IPS-11a (cell line): ENCODE results near the gene YWHAG.
"Not testable (repeated sequence)": the region's sequence is repeated elsewhere in the genome, so short reads cannot be mapped to it uniquely, and the experiment has no call there.

ENCODE experiments used
- H3K4me3 ChIP-seq: one replicate; pipeline ENCODE4 v1.5.1; 2013; ENCODE audit warnings: low read depth, low read length, control low read depth

YWHAG gene

GRCh38 chr7:76380623-76380966 is 21.8 kb upstream of the YWHAG start:
- H3K4me3 ChIP-seq = no peak overlapping the region

DNA sequence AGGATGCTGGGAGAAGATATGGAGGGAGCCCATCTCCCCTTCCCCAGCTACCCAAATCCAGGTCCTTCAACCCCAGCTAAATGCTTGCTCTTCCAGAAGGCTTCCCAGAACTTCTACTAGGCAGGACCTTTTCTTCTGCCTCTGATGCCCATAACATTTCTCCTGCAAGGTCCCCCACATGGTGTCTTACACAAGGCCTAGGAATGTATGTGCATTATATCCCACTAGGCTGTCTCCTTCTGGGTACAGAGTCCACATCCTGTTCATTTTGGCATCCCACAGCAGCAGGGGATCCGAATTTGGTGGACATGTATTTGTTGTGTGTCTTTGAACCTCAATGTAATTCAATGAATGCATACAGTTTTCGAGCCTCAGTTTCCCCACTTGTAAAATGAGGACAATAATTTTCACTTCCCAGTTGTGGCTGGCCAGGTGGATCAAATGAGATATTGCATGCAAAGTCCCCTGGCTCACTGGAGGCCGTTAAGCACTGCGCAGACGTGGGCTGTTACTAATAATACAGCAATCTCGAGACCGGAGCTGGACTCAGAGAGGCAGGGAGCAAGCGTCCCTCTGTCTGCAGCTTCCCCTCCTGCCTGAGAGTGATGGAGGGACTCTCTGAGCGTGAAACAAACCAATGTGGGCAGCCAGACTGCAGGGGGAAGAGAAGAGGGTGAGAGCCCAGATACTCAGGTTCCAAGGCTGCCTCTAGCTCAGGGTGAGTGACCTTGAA is 18.6 kb upstream of the YWHAG start:
- H3K4me3 ChIP-seq = no peak overlapping the region

GRCh38 chr7:76375251-76375650 is 16.5 kb upstream of the YWHAG start:
- H3K4me3 ChIP-seq = no peak overlapping the region

- no peak overlapping the region for H3K4me3 ChIP-seq
These were observed 14.4 kb upstream of the YWHAG start for GRCh38 chr7:76372984-76373833.

GRCh38 chr7:76371396-76371795 is 12.6 kb upstream of the YWHAG start:
- H3K4me3 ChIP-seq = no peak overlapping the region

GRCh38 chr7:76369018-76369417 is 10.2 kb upstream of the YWHAG start:
- no peak overlapping the region for H3K4me3 ChIP-seq

DNA sequence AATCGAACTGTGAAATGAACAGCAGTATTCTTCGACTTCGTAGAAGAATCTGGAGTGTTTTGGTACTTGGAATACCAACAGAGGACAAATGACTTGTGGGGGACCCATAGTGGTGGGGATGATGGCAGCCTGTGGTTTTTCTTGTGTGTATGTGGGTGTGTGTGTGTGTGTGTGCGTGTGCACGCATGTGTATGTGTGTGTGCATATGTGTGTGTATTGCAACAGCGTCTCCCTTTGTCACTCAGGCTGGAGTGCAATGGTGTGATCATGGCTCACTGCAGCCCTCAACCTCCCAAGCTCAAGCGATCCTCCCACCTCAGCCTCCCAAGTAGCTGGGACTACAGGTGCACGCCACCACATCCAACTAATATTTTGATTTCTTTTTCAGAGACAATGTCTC is 9.4 kb upstream of the YWHAG start:
- no peak overlapping the region for H3K4me3 ChIP-seq

DNA sequence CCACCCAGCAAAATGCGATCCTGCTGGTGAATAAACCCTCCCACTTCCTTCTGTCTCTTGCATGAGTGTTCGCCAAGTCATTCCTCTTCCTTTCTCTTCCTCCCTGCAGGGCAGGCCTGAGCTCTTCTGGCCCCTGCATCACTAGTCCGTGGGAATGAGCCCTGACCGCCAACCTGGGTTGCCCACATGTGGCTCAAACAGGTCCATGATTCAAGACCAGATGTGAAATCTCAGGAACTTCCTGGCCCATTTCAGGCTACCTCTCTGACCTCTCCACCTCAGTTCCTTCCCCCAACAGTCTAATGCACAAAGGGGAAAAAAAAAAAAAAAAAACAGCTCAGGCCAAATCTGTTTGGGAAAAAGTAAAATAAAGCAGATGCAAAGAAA is 5.4 kb upstream of the YWHAG start:
- H3K4me3 ChIP-seq = no peak overlapping the region

DNA sequence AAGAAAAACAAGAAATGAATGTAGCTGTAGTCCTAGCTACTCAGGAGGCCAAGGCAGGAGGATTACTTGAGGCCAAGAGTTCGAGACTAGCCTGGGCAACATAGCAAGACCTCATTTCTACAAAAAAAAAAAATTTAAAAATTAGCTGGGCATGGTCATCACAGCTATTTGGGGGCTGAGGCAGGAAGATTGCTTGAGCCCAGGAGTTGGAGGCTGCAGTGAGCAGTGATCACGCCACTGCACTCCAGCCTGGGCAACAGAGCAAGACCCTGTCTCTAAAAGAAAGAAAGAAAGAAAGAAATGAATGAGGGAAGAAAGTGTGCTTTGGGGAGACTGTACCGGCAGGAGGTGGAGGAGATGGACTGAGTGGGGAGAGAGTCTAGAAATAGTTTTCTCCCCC is 5.0 kb upstream of the YWHAG start:
- H3K4me3 ChIP-seq = not testable (repeated sequence)

- no peak overlapping the region for H3K4me3 ChIP-seq
These were observed 1.3 kb upstream of the YWHAG start for GRCh38 chr7:76359978-76360638.

DNA sequence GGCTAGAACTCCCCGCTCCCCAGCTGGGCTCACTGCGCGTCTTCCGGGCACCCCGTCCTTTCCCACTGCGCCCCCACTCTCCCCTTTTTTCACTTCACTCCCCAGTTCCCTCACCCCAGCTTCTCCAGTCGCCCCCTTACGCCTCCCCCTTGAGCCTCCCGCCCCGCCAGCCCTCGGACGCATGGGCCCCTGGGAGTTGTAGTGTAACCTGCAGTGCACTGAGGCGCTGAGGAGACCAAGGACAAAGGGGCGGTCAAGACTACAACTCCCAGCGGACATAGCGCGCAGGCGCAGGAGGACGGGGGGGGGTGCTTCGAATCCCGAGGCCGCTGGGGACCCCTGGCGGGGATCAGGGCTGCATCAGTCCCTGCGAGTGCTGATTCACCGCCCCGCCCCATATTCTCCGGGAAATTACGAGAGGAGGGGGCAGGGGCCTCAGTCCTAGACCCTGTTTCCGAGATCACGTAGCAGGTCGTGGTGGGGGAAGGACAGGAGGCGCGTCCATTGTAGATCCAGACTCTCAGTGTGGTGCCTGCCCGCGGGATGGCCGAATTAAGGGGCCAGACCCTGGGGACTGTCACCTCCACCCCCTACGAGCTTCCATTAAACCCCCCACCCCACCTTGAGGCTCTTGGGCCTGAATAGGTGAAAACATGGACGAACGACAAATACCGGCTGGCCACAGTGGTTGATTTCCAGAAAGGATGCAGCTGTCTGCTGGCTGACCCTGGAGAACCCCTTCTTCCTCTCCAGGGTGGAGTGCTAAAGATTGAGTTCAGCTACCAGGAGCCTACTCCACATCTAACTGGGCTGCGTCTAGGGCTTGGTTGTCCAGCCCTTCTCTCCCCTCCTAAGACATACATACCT is 553 bp upstream of the YWHAG start:
- peak overlapping the region; percentile 91 for H3K4me3 ChIP-seq

DNA sequence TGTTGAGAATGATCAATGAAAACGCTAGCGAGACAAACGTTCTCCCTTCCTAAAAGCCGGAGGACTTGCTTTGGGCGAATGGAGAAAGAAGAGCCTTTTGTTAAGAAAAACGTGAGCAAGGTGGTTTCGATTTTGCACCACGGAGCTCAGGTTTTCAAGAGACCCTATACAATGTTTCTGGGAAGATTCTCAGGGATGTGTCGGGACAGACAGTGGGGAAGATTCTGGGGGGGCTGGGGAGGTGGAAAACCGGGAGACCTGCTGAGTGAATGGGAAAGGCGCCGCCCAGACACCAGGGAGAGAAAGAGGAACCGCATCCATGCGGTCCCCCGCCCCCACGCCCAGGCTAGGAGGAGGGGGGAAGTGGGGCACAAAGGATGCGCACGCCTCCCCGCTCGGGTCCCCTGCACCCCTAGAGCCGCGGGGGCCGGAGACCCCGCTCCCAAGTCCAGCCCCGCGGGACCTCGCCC is 745 bp downstream of the YWHAG start:
- peak overlapping the region; percentile 91 for H3K4me3 ChIP-seq

GRCh38 chr7:76357475-76358010 is 1.2 kb downstream of the YWHAG start:
- peak overlapping the region; percentile 91 for H3K4me3 ChIP-seq

DNA sequence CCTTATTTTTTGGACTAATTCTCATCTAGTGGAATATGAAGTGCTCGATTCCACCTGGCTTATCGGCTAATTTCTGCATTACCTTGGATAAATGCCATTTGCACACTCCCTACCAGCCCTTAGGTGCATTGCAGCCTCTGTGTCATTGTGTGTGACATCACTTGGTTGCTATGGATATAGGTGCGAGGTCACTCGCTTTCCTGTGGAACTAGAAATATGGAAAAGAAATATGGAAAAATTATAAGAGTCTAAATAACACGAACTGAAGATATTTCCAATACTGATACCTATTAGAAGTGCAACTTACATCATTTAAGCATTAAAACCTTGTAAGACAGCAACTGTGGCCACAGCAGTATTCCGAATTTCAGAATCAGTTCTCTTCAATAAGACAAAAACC is 2.0 kb downstream of the YWHAG start:
- peak overlapping the region; percentile 91 for H3K4me3 ChIP-seq

- H3K4me3 ChIP-seq = no peak overlapping the region
These were observed 2.7 kb downstream of the YWHAG start for GRCh38 chr7:76356115-76356514.

DNA sequence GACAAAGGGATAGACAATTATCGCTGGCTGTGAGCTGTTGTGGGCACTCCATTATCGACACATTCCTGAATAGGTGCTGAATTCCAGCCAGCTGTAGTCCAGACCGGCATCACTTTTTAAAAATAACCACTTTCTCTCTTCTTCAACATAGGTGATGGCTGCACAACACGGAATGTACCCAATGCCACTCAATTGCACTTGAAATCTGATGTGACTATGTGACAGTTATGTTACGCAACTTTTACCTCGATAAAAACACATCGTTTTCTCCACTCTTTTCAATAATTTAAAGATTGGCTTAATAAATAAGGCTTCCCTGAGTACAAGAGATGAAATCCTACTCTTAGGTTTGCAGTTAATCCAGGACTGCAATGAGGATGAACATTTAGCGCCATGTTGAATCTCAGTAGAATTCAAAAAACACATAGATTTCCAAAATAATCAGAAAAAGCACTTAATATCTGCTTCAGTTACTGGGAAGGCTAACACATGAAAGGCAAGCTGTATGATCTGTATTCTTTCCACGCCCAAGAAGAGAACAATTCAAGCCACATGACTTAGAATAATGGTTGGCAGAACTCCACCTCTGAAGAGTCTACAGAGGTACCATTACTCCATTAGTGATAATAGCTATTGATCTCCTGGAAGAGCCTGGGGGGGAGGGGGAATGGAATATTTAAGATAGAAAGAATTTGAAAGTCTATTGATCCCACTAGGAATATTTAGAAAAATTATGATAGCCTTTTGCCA is 3.6 kb downstream of the YWHAG start:
- H3K4me3 ChIP-seq = no peak overlapping the region

DNA sequence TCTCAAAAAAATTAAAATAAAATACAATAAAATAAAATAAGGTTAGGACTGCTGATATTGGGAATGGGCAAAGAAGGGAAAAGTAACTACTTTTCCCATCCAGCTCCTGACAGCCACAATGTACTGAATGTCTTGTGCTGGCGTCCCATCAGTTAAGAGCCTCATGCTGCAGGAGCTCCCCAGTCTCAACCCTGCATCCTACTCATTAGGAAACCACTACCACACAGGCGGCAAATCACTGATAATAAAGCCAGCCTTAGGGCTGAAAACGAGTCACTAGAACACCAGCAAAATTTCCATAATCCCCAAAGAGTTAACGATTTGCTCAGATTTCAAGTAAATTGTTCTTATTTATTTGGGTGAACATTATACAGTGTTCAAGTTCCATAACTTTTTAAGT is 4.3 kb downstream of the YWHAG start:
- H3K4me3 ChIP-seq = no peak overlapping the region

DNA sequence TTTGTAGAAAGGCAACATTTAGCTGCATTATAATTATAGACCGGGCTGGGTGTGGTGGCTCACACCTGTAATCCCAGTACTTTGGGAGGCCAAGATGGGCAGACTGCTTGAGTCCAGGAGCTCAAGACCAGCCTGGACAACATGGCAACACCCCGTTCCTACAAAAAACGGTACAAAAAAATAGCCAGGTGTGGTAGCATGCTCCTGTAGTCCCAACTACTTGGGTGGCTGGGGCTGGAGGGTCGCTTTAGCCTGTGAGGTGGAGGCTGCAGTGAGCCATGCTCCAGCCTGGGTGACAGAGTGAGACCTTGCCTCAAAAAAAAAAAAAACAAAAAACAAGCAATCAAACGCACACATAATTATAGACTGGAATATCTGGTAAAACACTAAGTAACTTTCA is 5.0 kb downstream of the YWHAG start:
- H3K4me3 ChIP-seq = no peak overlapping the region

DNA sequence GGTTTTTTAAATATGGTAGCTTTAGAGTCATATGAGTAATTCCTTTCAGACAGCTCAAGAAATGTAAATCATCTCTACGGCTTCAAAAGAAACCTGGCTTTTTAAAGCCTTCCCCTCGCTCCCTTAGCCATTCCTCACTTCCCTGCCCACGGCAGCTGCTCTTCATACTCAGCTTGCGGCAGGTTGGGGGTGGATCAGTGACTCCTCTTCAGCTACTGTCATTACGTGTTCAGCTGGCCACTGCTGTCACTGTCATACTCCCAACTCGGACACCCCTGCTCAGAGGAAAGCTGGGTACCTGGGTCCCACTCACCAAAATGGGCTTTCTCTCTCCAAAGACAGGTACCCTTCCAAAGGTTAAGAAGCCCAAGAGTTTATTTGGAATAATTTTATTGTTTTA is 6.6 kb downstream of the YWHAG start:
- H3K4me3 ChIP-seq = no peak overlapping the region

- H3K4me3 ChIP-seq = no peak overlapping the region
These were observed 7.4 kb downstream of the YWHAG start for GRCh38 chr7:76351372-76351771.
